ENCODE data around the gene INTS11.

GRCh38 chr1:1268284-1268682 lies 56.2 kb downstream of the INTS11 start:
- TF ChIP-seq CTCF (IDR thresholded peaks at IDR 0.05; ENCODE audit: low read length) (no peak), EZH2 (IDR thresholded peaks at IDR 0.05; ENCODE audit: borderline replicate concordance, low read length) (no peak)

Measured in OCI-LY1 (cell line).